Astrocyte (in vitro differentiated cells and primary cell): ENCODE results near the gene LRP1B. TPM values are rescaled to one million over a fixed set of nuclear protein-coding genes. Genes with fewer than 3 reads are reported as not detected.
A peak's percentile ranks its signal among the peaks of the same experiment; 100 is the strongest.

Source experiments
- DNase-seq: peaks from one replicate; pipeline ENCODE4 v3.0.0-alpha.2; 2010; ENCODE audit warnings: low read depth
- FAIRE-seq: peaks from 2 replicates; lab custom pipeline; 2011; peaks lifted over from hg19 to GRCh38; lab: Jason Lieb, UNC
- H2AFZ ChIP-seq: 2 replicates; pipeline ENCODE4 v1.6.0; 2012; ENCODE audit warnings: low read depth, low read length, inconsistent platforms
- H3K27ac ChIP-seq: 2 replicates; pipeline ENCODE4 v1.5.1; 2011; ENCODE audit warnings: low read depth, low read length, inconsistent platforms
- H3K27me3 ChIP-seq: 2 replicates; pipeline ENCODE4 v1.6.0; 2011; ENCODE audit warnings: low read length, inconsistent platforms; ENCODE audit not compliant: insufficient read depth
- H3K36me3 ChIP-seq: 2 replicates; pipeline ENCODE4 v1.5.1; 2011; ENCODE audit warnings: low read length, inconsistent platforms; ENCODE audit not compliant: insufficient read depth
- H3K4me1 ChIP-seq: 2 replicates; pipeline ENCODE4 v1.5.1; 2011; ENCODE audit warnings: low read length, inconsistent platforms; ENCODE audit not compliant: insufficient read depth
- H3K4me2 ChIP-seq: 2 replicates; pipeline ENCODE4 v1.6.0; 2012; ENCODE audit warnings: low read length, inconsistent platforms
- H3K4me3 ChIP-seq: 2 replicates; pipeline ENCODE4 v1.5.1; 2011; ENCODE audit warnings: low read depth, mild to moderate bottlenecking, low read length, inconsistent platforms; ENCODE audit not compliant: insufficient read depth
- H3K79me2 ChIP-seq: 2 replicates; pipeline ENCODE4 v1.6.0; 2012; ENCODE audit warnings: mild to moderate bottlenecking, low read length, inconsistent platforms; ENCODE audit not compliant: insufficient read depth
- H3K9ac ChIP-seq: 2 replicates; pipeline ENCODE4 v1.6.0; 2012; ENCODE audit warnings: mild to moderate bottlenecking, low read length, inconsistent platforms
- H3K9me3 ChIP-seq: 2 replicates; pipeline ENCODE4 v1.5.1; 2012; ENCODE audit warnings: low read depth, mild to moderate bottlenecking, low read length, inconsistent platforms; ENCODE audit not compliant: insufficient read depth
- H4K20me1 ChIP-seq: 2 replicates; pipeline ENCODE4 v1.6.0; 2012; ENCODE audit warnings: low read length, inconsistent platforms; ENCODE audit not compliant: insufficient read depth
- H3K27ac Mint-ChIP-seq: one replicate; pipeline ENCODE4 v1.8.0; 2021; ENCODE audit warnings: mild to moderate bottlenecking, mixed read lengths; ENCODE audit not compliant: unreplicated experiment
- H3K27me3 Mint-ChIP-seq: one replicate; pipeline ENCODE4 v1.8.0; 2021; ENCODE audit warnings: low read depth, mixed read lengths; ENCODE audit not compliant: unreplicated experiment
- H3K36me3 Mint-ChIP-seq: one replicate; pipeline ENCODE4 v1.8.0; 2021; ENCODE audit warnings: low read depth, mixed read lengths; ENCODE audit not compliant: unreplicated experiment
- H3K4me1 Mint-ChIP-seq: one replicate; pipeline ENCODE4 v1.8.0; 2021; ENCODE audit warnings: low read depth, mixed read lengths; ENCODE audit not compliant: unreplicated experiment
- H3K4me3 Mint-ChIP-seq: one replicate; pipeline ENCODE4 v1.8.0; 2021; ENCODE audit warnings: mild to moderate bottlenecking, moderate library complexity, mixed read lengths; ENCODE audit not compliant: unreplicated experiment
- H3K9me3 Mint-ChIP-seq: one replicate; pipeline ENCODE4 v1.8.0; 2021; ENCODE audit warnings: mild to moderate bottlenecking, mixed read lengths; ENCODE audit not compliant: unreplicated experiment
- CTCF ChIP-seq: IDR thresholded peaks from 2 replicates; pipeline ENCODE4 v1.5.1; 2011; ENCODE audit warnings: low read depth, mild to moderate bottlenecking, inconsistent platforms, low read length, moderate library complexity; ENCODE audit not compliant: insufficient read depth
- EZH2 ChIP-seq: IDR thresholded peaks from 2 replicates; pipeline ENCODE4 v1.6.1; 2012; ENCODE audit warnings: mild to moderate bottlenecking, low read length, inconsistent platforms; ENCODE audit not compliant: insufficient read depth
- total RNA-seq: library from RNA; stranded (reverse); gene quantifications from 2 replicates; pipeline ENCODE4 v1.2.1, GENCODE V29; 2021

The LRP1B gene
- total RNA-seq, 1 donor from 2014 or later, result 1.5 TPM

GRCh38 chr2:141201016-141201565, 929.7 kb downstream of the LRP1B start:
- no peaks in the 10 kb centered on the region for H3K27me3 ChIP-seq
- H4K20me1 ChIP-seq, result no peaks in the 10 kb centered on the region
- Mint-ChIP-seq H3K27me3 (no peaks in the 10 kb centered on the region), H3K27ac (peak overlapping the region; percentile 91), H3K4me1 (peaks cover 26% of the 10 kb centered on the region), H3K9me3 (no peaks in the 10 kb centered on the region), H3K4me3 (no peak overlapping the region), H3K36me3 (no peaks in the 10 kb centered on the region)
- FAIRE-seq (no peak), DNase-seq (peak; percentile 55)
- H3K9ac ChIP-seq, result no peak overlapping the region
- peak overlapping the region; percentile 46 for H3K27ac ChIP-seq
- H3K36me3 ChIP-seq, result no peaks in the 10 kb centered on the region
- H3K79me2 ChIP-seq, result no peaks in the 10 kb centered on the region
- no peak overlapping the region for H3K4me2 ChIP-seq
- peaks cover 7% of the 10 kb centered on the region for H3K4me1 ChIP-seq
- TF ChIP-seq CTCF, result no peak
- no peak for TF ChIP-seq EZH2
- no peak overlapping the region for H3K4me3 ChIP-seq
- H2AFZ ChIP-seq, result no peak overlapping the region
- no peaks in the 10 kb centered on the region for H3K9me3 ChIP-seq

- H4K20me1 ChIP-seq, result no peaks in the 10 kb centered on the region
- peaks cover 7% of the 10 kb centered on the region for H3K4me1 ChIP-seq
- peak overlapping the region; percentile 46 for H3K27ac ChIP-seq
- no peak overlapping the region for H3K9ac ChIP-seq
- no peaks in the 10 kb centered on the region for H3K9me3 ChIP-seq
- H3K27me3 Mint-ChIP-seq, result no peaks in the 10 kb centered on the region
- H3K4me3 Mint-ChIP-seq, result no peak overlapping the region
- H3K36me3 Mint-ChIP-seq, result no peaks in the 10 kb centered on the region
- H3K4me3 ChIP-seq, result no peak overlapping the region
- no peaks in the 10 kb centered on the region for H3K27me3 ChIP-seq
- H2AFZ ChIP-seq, result no peak overlapping the region
- TF ChIP-seq EZH2 (no peak), CTCF (no peak)
- peak overlapping the region; percentile 91 for H3K27ac Mint-ChIP-seq
- DNase-seq, result peak; percentile 71
- H3K36me3 ChIP-seq, result no peaks in the 10 kb centered on the region
- peak overlapping the region; percentile 31 for H3K4me2 ChIP-seq
- H3K79me2 ChIP-seq, result no peaks in the 10 kb centered on the region
- peaks cover 26% of the 10 kb centered on the region for H3K4me1 Mint-ChIP-seq
- FAIRE-seq, result no peak
- peaks cover 3% of the 10 kb centered on the region for H3K9me3 Mint-ChIP-seq
Observed at GRCh38 chr2:141200191-141200590, 930.6 kb downstream of the LRP1B start.

- peak; percentile 82 for DNase-seq
- H3K36me3 ChIP-seq, result no peaks in the 10 kb centered on the region
- H3K4me3 ChIP-seq, result no peak overlapping the region
- no peaks in the 10 kb centered on the region for H4K20me1 ChIP-seq
- no peak overlapping the region for H3K4me3 Mint-ChIP-seq
- no peaks in the 10 kb centered on the region for H3K9me3 ChIP-seq
- H2AFZ ChIP-seq, result no peak overlapping the region
- peak overlapping the region; percentile 21 for H3K27ac Mint-ChIP-seq
- H3K9ac ChIP-seq, result no peak overlapping the region
- H3K79me2 ChIP-seq, result no peaks in the 10 kb centered on the region
- H3K27ac ChIP-seq, result no peak overlapping the region
- H3K36me3 Mint-ChIP-seq, result no peaks in the 10 kb centered on the region
- no peaks in the 10 kb centered on the region for H3K27me3 Mint-ChIP-seq
- H3K4me2 ChIP-seq, result peak overlapping the region; percentile 31
- peaks cover 7% of the 10 kb centered on the region for H3K4me1 ChIP-seq
- no peaks in the 10 kb centered on the region for H3K27me3 ChIP-seq
- TF ChIP-seq EZH2 (no peak), CTCF (no peak)
- FAIRE-seq, result no peak
- peaks cover 3% of the 10 kb centered on the region for H3K9me3 Mint-ChIP-seq
- H3K4me1 Mint-ChIP-seq, result peaks cover 26% of the 10 kb centered on the region
Observed at GRCh38 chr2:141199711-141200110, 931.1 kb downstream of the LRP1B start.
